Spinal cord (tissue), 10 donors: Measurements from ENCODE around the gene BTN2A1. TPM values are rescaled to one million over a fixed set of nuclear protein-coding genes. Genes with fewer than 3 reads are reported as not detected.
"Not testable (repeated sequence)": the region's sequence is repeated elsewhere in the genome, so short reads cannot be mapped to it uniquely, and the experiment has no call there.

ENCODE experiments used
- DNase-seq, 6 donors: peaks; one replicate each; pipeline versions ENCODE4 v3.0.0 to v3.0.0-alpha.2; 2013 to 2015; ENCODE audit warnings: low spot score in 6 of 6, low read depth in 4 of 6
- H3K27ac ChIP-seq: one replicate; pipeline ENCODE4 v1.5.1; 2013; ENCODE audit warnings: low read depth, low read length, control low read depth
- H3K27me3 ChIP-seq: one replicate; pipeline ENCODE4 v1.6.1; 2013; ENCODE audit warnings: low read length; ENCODE audit not compliant: control insufficient read depth, insufficient read depth
- H3K36me3 ChIP-seq: one replicate; pipeline ENCODE4 v1.6.1; 2013; ENCODE audit warnings: low read length; ENCODE audit not compliant: control insufficient read depth, insufficient read depth
- H3K4me1 ChIP-seq: one replicate; pipeline ENCODE4 v1.6.1; 2013; ENCODE audit warnings: low read length; ENCODE audit not compliant: control insufficient read depth, insufficient read depth
- H3K4me3 ChIP-seq: one replicate; pipeline ENCODE4 v1.5.1; 2013; ENCODE audit warnings: low read depth, low read length, control low read depth
- H3K9me3 ChIP-seq: one replicate; pipeline ENCODE4 v1.6.1; 2013; ENCODE audit warnings: low read length; ENCODE audit not compliant: control insufficient read depth, insufficient read depth
- WGBS: methylation state at CpG from one replicate; pipeline ENCODE4 v1.1.5; 2013; ENCODE audit warnings: missing lambda C conversion rate; ENCODE audit not compliant: insufficient coverage; 5-methylcytosine and 5-hydroxymethylcytosine counted together
- polyA plus RNA-seq, 2 donors: library from polyadenylated mRNA; unstranded; fragments of 120-200 nt; gene quantifications; one replicate each; pipeline ENCODE4 v1.2.1, GENCODE V29; 2013; ENCODE audit not compliant: insufficient read length in 2 of 2
- total RNA-seq, 2 donors: library from RNA; depleted of rRNA in 1 of 2; stranded (reverse); fragments of 120-200 nt in 1 of 2; fragments of >200 nt in 1 of 2; gene quantifications; one replicate each; pipeline versions ENCODE4 v1.2.3 to v1.2.4, GENCODE V29; 2013 to 2014
- donor health status: healthy.

BTN2A1 gene
- total and polyA plus RNA-seq, 4 donors, result 12.3 to 31.4 (median 21.9) TPM

DNA sequence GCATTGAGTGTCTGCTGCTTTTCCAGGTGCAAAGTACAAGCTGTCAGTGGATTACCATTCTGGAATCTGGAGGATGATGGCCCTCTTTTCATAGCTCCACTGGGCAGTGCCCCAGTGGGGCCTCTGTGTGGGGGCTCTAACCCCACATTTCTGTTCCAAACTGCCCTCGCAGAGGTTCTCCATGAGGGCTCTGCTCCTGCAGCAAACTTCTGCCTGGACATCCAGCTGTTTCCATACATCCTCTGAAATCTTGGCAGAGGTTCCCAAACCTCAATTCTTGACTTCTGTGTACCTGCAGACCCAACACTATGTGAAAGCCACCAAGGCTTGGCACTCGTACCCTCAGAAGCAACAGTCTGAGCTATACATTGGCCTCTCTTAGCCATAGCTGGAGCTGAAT lies 39.7 kb upstream of the BTN2A1 start:
- DNase-seq, H3K27ac ChIP-seq, H3K36me3 ChIP-seq, H3K9me3 ChIP-seq, H3K27me3 ChIP-seq, H3K4me3 ChIP-seq: not testable (repeated sequence)
- WGBS, result 97% methylated on average over 2 of the region's 2 CpGs
- peaks cover 13% of the 10 kb centered on the region for H3K4me1 ChIP-seq

DNA sequence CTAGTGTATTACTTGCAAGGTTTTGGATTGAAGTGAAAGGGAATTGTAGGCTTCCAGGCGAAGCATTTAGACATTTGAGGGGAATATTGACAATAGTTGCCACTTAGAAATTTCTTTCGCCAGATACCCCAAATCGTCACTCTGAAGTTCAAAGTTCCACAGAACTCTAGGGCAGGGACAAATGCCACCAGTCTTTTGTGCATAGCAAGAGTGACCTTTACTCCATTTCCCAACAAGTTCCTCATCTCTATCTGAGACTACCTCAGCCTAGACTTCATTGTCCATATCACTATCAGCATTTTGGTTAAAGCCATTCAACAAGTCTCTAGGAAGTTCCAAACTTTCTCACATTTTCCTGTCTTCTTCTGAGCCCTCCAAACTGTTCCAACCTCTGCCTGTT lies 39.0 kb upstream of the BTN2A1 start:
- whole genome bisulfite sequencing, result 89% methylated on average over 3 of the region's 3 CpGs
- not testable (repeated sequence) for DNase-seq

DNA sequence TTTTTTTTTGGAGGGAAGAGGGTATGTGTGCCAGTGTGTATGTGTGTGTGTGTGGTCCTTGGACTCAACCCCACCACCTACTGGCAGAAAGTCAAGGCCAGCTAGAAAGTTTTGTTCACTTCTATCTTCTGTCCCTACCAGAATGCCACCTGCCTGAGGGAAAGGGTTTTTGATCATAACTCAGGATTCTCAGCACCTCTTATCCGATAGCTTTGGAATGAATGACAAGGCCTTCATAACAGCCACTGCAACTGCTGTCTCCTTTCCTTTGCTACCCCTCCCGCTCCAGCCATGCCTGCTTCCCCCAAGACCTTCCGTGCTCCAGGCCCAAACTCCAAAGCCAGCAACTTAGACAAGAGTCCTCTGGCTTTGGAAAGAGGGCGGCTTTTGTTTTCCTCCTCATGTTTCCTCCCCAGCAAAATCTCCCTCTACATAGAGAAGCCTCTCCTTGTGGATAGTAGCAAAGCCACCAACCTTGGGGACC lies 37.0 kb upstream of the BTN2A1 start:
- H3K36me3 ChIP-seq, result no peaks in the 10 kb centered on the region
- peak in 4 of 6 donors; percentile 29 to 72 (median 47) for DNase-seq
- H3K27me3 ChIP-seq, result no peaks in the 10 kb centered on the region
- peaks cover 13% of the 10 kb centered on the region for H3K4me1 ChIP-seq
- peak overlapping the region; percentile 91 for H3K27ac ChIP-seq
- peak overlapping the region; percentile 75 for H3K4me3 ChIP-seq
- H3K9me3 ChIP-seq, result no peaks in the 10 kb centered on the region
- 38% methylated on average over 3 of the region's 4 CpGs for WGBS

More for the DNA sequence above, 39.0 kb upstream of the BTN2A1 start:
- H3K4me1 ChIP-seq, result peaks cover 13% of the 10 kb centered on the region
- H3K27me3 ChIP-seq, H3K9me3 ChIP-seq, H3K36me3 ChIP-seq, H3K4me3 ChIP-seq, H3K27ac ChIP-seq: not testable (repeated sequence)

DNA sequence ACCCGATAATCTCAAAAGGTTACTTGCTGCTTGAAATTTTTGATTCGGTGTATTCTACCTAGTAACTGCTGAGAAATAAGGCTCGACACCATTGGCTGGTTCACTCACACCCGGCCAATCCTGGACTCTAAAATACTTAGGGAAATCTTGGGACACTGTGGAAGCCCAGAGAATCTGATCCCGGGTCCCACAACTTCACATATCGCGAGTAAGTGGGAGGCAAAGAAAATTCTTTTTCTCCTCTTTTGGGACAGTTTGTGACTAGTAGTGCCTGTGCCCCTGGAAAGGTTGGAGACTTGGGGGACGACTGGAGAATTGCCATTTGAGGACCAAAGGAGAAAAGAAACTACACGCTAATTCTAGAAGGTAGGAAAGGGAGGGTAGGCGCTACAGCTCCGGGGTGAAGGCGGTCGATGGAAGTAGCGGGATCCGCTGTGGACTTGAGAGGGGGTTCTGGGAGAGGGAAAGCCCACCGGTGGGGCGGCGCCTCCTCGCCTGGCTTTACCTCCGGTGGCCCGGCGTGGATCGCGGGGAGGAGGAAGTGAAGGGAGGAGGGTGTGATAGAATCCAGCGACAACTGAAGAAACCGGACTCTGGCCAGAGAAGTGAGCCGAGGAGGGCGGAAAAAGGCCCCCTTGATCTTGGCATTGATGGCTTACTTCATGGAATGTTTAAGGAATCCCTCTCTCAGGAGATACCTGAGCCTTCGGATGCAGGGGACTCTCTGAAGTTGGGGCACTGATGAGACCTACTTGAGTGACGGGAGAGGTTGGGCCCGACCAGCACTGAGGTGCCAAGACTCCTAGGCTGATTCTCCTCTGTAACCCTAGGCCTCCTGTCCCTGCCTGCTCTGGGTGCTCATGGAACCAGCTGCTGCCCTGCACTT lies 36.3 kb upstream of the BTN2A1 start:
- H3K36me3 ChIP-seq, result no peaks in the 10 kb centered on the region
- H3K4me3 ChIP-seq, result peak overlapping the region; percentile 75
- under 1% methylated on average over 26 of the region's 31 CpGs for WGBS
- peak; percentile 64 to 96 (median 84) for DNase-seq
- H3K4me1 ChIP-seq, result peaks cover 13% of the 10 kb centered on the region
- H3K27me3 ChIP-seq, result no peaks in the 10 kb centered on the region
- no peaks in the 10 kb centered on the region for H3K9me3 ChIP-seq
- peak overlapping the region; percentile 91 for H3K27ac ChIP-seq

DNA sequence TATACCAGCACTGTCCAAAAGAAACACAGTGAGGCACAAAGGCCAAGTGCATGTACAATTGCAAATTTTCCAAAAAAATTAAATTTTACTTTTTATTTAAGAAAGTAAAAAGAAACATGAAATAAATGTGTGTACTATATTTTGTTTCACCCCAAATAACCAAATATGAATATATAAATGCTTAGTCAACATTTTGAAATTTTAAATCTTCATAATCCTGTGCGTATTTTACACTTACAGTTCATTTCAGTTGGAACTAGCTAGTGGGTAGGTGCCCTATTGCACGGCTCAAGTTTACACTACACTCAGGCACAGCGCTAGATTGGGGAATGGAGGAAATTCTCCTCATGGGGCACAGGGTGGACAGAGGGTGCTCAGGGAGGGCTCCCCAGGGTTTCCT lies 35.4 kb upstream of the BTN2A1 start:
- Histone ChIP-seq H3K4me1 (peaks cover 13% of the 10 kb centered on the region), H3K27ac (no peak overlapping the region), H3K27me3 (no peaks in the 10 kb centered on the region), H3K4me3 (peak overlapping the region; percentile 75), H3K36me3 (no peaks in the 10 kb centered on the region), H3K9me3 (no peaks in the 10 kb centered on the region)
- no peak for DNase-seq
- WGBS, result no CpG with 5 or more reads among the region's 3 CpGs

DNA sequence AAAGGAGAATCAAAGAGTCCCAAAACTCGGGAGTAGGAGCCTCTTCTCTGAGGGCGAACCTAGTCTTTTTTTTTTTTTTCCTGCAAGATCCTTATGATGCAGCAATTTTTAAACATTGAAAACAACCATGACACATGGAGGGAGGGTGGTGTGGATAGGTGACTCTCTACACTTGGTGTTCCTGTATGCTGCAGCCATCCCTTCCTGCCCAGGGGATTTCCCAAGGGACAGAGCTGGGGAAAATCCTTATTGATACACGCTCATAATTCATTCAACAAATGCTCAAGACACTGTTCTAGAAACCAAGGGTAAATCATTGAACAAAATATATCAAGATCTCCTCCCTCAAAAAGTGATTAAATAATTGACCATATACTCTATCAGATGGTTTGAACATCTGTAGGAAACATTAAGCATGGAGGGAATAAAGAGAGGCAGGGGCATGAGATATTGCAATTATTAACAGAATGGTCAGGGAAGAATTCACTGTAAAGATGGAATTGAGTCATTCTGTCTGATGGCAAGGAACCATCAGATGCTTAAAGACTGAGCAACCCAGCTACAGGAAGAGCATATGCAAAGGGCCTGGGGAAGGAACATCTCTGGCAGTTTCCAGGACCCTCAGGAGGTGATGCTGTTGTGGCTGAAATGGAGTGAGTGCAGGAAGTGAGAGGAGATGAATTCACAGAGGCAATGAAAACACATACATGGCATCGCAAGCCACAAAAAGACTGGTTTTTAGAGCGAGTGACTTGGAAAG lies 30.9 kb upstream of the BTN2A1 start:
- 96% methylated on average over 2 of the region's 5 CpGs for WGBS
- no peak for DNase-seq
- Histone ChIP-seq H3K27me3 (no peaks in the 10 kb centered on the region), H3K27ac (no peak overlapping the region), H3K36me3 (no peaks in the 10 kb centered on the region), H3K4me3 (no peak overlapping the region), H3K4me1 (peaks cover 3% of the 10 kb centered on the region), H3K9me3 (no peaks in the 10 kb centered on the region)

DNA sequence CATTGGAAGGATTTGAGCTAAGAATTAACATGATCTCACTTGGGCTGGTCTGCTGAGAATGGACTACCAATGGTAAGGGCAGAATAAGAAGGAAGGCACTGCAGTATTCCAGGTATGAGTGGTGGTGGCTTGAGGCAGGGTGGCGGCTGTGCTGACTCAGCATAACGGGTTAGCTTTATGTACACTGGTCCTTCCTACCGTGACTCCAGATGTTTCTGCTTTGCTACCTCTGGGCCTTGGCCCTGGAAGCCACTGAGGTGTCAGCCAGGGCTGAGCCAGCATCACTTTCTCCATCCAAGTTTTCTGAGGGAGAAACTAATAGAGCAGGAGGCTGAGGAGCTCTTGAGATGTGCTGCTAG lies 30.3 kb upstream of the BTN2A1 start:
- H3K27ac ChIP-seq, result no peak overlapping the region
- no peak for DNase-seq
- no peaks in the 10 kb centered on the region for H3K4me1 ChIP-seq
- H3K36me3 ChIP-seq, result no peaks in the 10 kb centered on the region
- 92% methylated on average over 3 of the region's 3 CpGs for WGBS
- H3K9me3 ChIP-seq, result no peaks in the 10 kb centered on the region
- no peaks in the 10 kb centered on the region for H3K27me3 ChIP-seq
- no peak overlapping the region for H3K4me3 ChIP-seq

DNA sequence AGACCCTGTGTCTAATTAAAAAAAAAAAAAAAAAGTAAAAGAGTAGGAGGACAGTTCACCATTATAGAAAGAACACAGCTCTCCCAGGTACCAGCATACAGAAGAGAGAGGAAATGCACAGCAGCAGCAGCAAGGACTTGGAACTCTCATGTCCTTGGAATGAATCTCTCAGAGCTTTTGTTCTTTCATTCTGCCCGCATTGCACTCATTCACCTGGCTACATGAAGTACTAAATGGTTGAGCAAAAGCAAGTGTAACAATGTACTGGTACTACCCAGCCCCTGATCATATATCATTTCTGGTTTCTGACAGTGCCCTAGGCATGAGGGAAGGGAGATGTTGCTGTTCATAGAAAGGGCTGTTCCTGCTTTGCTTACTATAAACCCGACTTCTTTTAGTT lies 29.5 kb upstream of the BTN2A1 start:
- no peaks in the 10 kb centered on the region for H3K9me3 ChIP-seq
- no peaks in the 10 kb centered on the region for H3K4me1 ChIP-seq
- DNase-seq, result no peak
- no peaks in the 10 kb centered on the region for H3K36me3 ChIP-seq
- H3K27me3 ChIP-seq, result no peaks in the 10 kb centered on the region
- WGBS, result no CpG with 5 or more reads among the region's 2 CpGs
- no peak overlapping the region for H3K27ac ChIP-seq
- H3K4me3 ChIP-seq, result no peak overlapping the region

DNA sequence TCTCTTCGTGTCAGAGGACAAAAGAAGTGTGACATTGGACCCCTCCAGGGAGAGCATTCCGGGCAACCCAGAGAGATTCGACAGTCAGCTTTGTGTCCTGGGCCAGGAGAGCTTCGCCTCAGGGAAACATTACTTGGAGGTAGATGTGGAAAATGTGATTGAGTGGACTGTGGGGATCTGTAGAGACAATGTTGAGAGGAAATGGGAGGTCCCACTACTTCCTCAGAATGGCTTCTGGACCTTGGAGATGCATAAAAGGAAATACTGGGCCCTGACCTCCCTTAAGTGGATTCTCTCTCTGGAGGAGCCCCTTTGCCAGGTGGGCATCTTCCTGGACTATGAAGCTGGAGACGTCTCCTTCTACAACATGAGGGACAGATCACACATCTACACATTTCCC lies 27.0 kb upstream of the BTN2A1 start:
- no peak overlapping the region for H3K27ac ChIP-seq
- no peaks in the 10 kb centered on the region for H3K36me3 ChIP-seq
- no peaks in the 10 kb centered on the region for H3K9me3 ChIP-seq
- DNase-seq, result no peak
- WGBS, result 97% methylated on average over 5 of the region's 5 CpGs
- no peaks in the 10 kb centered on the region for H3K27me3 ChIP-seq
- no peak overlapping the region for H3K4me3 ChIP-seq
- H3K4me1 ChIP-seq, result no peaks in the 10 kb centered on the region
